PFSK-1 (cell line): Measurements from ENCODE around the gene TRMT61A.

Experiments
- FOXP2 ChIP-seq: optimal IDR thresholded peaks from 2 replicates; pipeline ENCODE3; 2011; ENCODE audit warnings: borderline replicate concordance, control low read depth, inconsistent platforms; ENCODE audit not compliant: insufficient read depth; ENCODE audit errors: extremely low read length, extremely low read depth
- POLR2AphosphoS5 ChIP-seq: IDR thresholded peaks from 2 replicates; pipeline ENCODE4 v1.6.1; 2012; ENCODE audit warnings: low read depth, mild to moderate bottlenecking, control low read depth, low read length, moderate library complexity
- SIN3A ChIP-seq: IDR thresholded peaks from 2 replicates; pipeline ENCODE4 v1.6.1; 2012; ENCODE audit warnings: mild to moderate bottlenecking, low read length, moderate library complexity, borderline replicate concordance; ENCODE audit not compliant: insufficient read depth
- TAF1 ChIP-seq: IDR thresholded peaks from 2 replicates; pipeline ENCODE4 v1.6.1; 2012; ENCODE audit warnings: low read length, control low read depth, borderline replicate concordance; ENCODE audit not compliant: insufficient read depth
- TF ChIP-seq, protein P1 (sequence below), 2 experiments: IDR thresholded peaks; 2 replicates each; pipeline versions ENCODE4 v1.6.1 to v1.8.0; 2011 to 2012; ENCODE audit warnings: low read depth in 2 of 2, low read length in 2 of 2, control low read depth in 1 of 2, inconsistent platforms in 1 of 2, mild to moderate bottlenecking in 1 of 2, moderate library complexity in 1 of 2; ENCODE audit not compliant: insufficient read depth in 1 of 2

TRMT61A gene

DNA sequence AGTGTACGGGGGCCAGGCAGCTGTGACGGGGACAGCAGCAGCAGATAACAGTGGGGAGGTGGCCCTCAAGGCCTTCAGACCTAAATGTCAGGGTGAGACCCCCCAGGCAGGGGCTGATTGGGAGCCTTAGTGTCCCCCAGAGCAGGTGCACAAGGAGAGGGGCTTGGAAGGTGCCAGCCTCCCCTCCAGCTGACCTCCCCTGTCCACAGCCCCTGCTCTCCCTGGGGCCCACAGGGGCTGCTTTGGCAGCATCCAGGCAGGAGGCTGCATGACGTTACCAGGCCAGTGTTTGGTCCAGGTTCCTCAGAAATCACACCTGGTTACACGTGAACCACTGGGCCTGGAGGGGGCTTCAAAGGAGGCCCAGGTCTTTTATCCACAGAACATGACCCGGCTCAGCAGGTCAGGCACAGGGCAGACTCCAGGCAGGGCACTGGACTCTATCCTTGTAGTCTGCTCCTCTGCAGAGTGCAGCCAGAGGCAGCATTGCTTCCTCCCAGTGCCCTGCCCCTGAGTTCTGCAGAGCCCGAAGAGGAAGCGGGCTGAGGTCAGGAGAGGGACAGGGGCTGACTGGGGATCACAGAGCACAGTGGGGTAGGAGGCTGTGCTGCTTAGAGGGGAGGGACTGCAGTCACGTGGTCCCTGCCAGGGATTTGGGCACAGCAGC, 2.6 kb upstream of the TRMT61A start:
- TF ChIP-seq, protein P1, sequence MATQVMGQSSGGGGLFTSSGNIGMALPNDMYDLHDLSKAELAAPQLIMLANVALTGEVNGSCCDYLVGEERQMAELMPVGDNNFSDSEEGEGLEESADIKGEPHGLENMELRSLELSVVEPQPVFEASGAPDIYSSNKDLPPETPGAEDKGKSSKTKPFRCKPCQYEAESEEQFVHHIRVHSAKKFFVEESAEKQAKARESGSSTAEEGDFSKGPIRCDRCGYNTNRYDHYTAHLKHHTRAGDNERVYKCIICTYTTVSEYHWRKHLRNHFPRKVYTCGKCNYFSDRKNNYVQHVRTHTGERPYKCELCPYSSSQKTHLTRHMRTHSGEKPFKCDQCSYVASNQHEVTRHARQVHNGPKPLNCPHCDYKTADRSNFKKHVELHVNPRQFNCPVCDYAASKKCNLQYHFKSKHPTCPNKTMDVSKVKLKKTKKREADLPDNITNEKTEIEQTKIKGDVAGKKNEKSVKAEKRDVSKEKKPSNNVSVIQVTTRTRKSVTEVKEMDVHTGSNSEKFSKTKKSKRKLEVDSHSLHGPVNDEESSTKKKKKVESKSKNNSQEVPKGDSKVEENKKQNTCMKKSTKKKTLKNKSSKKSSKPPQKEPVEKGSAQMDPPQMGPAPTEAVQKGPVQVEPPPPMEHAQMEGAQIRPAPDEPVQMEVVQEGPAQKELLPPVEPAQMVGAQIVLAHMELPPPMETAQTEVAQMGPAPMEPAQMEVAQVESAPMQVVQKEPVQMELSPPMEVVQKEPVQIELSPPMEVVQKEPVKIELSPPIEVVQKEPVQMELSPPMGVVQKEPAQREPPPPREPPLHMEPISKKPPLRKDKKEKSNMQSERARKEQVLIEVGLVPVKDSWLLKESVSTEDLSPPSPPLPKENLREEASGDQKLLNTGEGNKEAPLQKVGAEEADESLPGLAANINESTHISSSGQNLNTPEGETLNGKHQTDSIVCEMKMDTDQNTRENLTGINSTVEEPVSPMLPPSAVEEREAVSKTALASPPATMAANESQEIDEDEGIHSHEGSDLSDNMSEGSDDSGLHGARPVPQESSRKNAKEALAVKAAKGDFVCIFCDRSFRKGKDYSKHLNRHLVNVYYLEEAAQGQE (IDR thresholded peaks at IDR 0.05; ENCODE audit: insufficient read depth in 1 of 2, low read depth in 2 of 2, low read length in 2 of 2) = no peak
- TF ChIP-seq POLR2AphosphoS5 (no peak), FOXP2 (no peak), TAF1 (no peak), SIN3A (no peak)

DNA sequence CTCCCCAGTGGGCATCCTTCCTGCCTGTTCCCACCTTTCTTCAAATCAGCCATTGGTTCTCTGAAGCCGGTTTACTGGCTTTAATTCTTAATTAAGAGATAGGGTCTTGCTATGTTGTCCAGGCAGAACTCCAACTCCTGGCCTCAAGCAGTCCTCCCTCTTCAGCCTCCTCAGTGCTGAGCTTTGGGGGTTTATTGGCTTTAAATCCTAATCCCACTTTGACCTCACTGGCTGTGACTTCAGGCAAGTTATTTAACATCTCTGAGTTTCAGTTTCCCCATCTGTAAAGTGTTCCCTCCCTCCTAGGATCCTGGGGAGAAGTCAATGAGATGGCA, 2.1 kb upstream of the TRMT61A start:
- no peak for TF ChIP-seq POLR2AphosphoS5
- TF ChIP-seq, protein P1 (IDR thresholded peaks at IDR 0.05; ENCODE audit: insufficient read depth in 1 of 2, low read depth in 2 of 2, low read length in 2 of 2) = no peak

DNA sequence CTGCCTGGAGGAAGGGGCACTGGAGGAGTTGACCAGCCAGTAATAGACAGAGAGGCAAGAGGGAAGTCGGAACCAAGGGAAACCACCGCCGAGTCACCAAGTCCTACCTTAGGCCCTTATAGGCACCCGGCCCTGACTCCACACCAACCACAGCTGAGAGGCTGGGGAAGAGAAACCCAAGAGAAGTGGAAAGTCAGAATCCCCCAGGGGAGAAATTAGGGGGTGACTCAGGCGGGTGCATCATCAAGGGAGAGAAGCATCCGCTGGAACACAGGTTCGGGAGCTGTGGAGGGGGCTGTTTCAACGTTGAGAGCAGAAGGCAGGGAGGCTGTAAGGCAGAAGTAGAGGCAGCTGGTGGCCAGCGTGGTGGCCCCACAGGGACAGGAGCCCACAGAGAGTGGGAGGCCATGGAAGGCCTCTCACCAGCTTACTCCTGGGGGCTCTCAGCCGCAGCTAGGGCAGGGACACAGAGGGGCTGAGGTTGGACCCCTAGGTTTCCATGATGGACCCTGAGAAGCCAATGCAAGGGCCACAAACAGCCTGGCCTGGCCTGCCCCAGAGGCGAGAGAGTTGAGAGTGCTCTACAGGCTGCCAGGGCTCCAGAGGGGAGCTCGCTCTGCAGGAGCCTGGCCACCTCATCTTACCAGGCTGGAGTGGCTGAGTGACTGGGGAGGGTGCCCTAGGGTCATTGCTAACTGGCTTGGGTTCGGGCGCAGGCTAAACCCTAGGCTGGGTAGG, 1.4 kb upstream of the TRMT61A start:
- TF ChIP-seq TAF1 = no peak
- TF ChIP-seq SIN3A = no peak
- no peak for TF ChIP-seq POLR2AphosphoS5
- no peak for TF ChIP-seq FOXP2
- TF ChIP-seq, protein P1 (IDR thresholded peaks at IDR 0.05; ENCODE audit: insufficient read depth in 1 of 2, low read depth in 2 of 2, low read length in 2 of 2) = no peak

DNA sequence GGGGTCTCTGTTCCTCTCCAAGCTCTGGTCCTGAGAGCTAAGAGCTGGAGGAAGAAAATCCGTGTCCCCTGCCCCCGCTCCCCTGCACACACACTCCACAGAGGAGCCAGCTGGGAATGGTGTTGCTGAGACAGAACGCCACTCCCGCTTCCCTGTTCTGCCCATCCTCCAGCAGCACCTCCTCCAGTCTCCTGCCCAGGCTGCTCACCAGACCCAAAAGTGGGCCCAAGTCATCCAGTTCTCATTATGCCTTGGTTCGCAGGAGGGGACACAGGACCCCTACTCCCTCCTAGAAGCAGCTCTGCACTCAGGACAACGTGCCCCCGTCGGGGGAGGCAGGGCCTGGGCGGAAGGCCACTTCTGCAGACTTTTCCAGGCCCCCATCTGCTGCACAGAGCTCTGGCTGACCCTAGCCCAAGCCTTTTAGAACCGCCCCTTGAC, 830 bp upstream of the TRMT61A start:
- TF ChIP-seq, protein P1 (IDR thresholded peaks at IDR 0.05; ENCODE audit: insufficient read depth in 1 of 2, low read depth in 2 of 2, low read length in 2 of 2) = no peak
